Dermis microvascular lymphatic vessel endothelial cell (primary cell): ENCODE results near the gene DNLZ. TPM values are rescaled to one million over a fixed set of nuclear protein-coding genes. Genes with fewer than 3 reads are reported as not detected.

Experiments
- DNase-seq, 2 donors: peaks; one replicate each; pipeline versions ENCODE4 v3.0.0 to v3.0.0-alpha.2; 2010; ENCODE audit warnings: low read depth in 2 of 2
- total RNA-seq: library from RNA; depleted of rRNA; stranded (reverse); fragments of >200 nt; gene quantifications from 2 replicates; pipeline ENCODE4 v1.2.1, GENCODE V29; 2014

Gene DNLZ
- total RNA-seq, 1 donor from 2014 or later, result 15.0 TPM

GRCh38 chr9:136396219-136396515 lies 32.6 kb upstream of the DNLZ start:
- DNase-seq, result no peak

DNA sequence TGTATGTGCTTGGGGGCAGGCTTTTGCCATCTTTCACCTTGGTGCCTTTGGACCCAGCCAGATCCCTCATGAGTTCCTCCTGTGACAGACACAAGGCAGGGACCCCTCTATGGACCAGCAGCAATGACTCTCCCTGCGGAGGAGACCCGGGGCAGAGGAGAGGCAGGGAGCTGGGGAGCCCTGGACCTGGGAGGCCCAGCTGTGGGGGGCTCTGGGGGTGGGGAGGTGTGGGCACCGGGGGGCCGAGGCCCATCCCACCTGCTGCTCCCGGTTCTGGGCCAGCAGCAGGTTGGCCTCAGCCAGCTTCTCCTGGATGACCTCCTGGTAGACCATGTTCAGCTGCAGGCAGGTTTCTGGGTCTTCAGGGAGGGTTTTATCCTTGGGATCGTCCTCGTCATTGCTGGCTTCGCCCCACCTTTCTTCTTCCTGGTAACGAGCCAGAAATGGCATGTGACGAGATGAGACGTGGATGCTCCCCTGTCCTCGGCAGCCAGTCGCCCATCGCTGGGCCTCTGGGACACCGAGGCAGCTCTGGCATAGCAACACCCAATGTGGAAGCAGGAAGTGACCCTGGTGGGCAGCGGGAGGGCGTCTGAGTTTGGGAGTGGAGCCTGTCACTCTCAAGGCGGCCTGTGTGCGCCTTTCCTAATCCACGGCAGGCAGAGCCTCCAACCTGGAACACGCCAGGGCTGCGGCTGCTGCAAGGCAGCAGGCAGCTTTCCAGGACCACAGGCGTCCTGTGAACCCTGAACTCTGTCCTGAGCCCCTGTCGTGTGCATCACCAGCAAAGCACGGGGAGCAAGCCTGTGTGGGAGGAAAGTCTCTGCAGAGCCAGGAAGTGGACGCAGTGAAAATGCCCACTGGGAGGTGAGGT lies 32.0 kb upstream of the DNLZ start:
- DNase-seq, result no peak

DNA sequence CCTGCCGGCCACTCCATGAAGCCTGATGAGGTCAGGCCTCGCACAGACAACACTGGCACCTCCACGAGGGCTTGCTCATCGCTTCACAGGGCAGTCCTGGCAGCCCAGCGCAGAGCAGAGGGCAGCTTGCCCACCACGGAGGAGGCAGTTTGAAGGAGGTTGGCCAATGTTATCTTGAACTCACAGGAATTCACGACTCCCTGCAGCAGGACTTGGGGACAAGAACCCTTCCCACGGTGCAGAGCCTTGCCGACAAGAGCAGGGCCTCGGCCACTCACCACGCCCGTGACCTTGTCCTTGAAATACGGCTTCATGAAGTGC lies 31.4 kb upstream of the DNLZ start:
- no peak for DNase-seq

GRCh38 chr9:136394312-136395019 lies 30.9 kb upstream of the DNLZ start:
- no peak for DNase-seq

- DNase-seq, result no peak
Observed at GRCh38 chr9:136393531-136393930, 30.0 kb upstream of the DNLZ start.

DNA sequence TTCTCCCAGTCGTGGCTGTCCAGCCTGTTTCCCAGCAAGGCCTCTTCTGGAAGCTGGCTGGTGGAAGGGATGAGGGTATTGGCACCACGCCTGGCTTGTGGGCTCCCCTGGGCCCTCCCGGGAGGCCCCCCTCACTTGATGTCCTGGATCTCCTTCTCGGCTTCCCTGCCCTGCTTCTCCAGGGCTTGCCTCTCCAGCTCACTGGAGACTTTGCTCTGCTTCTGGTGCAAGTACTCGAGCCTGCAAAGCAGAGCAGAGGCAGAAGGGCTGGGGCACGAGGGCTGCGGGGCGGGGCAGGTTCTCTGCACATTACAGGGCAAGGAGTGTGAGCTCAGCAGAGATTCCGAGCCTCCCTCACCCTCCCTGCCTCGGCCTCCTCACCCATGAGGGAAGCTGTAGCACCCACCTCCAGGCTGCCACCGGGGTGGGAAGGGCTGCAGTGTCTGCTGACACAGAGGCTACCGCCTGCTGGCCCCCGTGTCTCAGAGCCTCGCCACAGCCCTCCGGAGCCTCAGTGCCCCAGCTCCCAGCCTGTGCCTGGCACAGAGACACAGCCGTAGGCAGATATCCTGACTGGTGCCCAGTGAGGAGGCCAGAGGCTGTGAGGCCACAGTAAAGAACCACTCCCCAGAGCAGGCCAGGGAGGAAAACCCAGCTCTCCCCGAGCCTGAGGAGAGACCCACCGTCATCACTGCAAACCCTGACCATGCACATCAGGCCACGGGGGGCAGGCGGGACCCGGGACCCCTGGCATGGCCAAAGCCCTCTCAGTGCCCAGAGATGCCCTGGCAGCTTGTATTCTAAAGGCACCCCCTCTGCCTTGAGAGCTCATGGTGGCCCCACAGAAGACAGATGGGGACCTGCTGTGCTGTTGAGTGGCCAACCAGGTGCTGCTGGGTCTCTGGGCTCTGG lies 29.2 kb upstream of the DNLZ start:
- DNase-seq, result no peak

GRCh38 chr9:136391737-136392537 lies 28.4 kb upstream of the DNLZ start:
- DNase-seq, result no peak

GRCh38 chr9:136389396-136389795 lies 25.9 kb upstream of the DNLZ start:
- no peak for DNase-seq

- DNase-seq, result no peak
Observed at GRCh38 chr9:136387217-136387616, 23.7 kb upstream of the DNLZ start.

DNA sequence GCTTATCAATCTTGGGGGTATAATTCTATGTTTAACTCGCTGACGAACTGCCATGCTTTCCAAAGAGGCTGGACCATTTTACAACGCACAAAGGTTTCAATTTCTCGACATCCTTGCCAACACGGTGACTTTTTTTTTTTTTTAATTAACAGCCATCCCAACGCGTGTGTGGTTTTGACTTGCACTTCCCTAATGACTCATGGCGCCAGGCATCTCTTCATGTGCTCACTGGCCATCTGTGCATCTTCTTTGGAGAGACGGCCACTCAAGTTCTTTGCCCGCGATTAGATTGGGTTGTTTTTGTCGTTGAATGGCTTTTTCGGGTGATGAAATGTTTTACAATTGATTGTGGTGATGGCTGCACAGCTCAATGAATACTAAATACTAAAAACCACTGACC lies 22.5 kb upstream of the DNLZ start:
- DNase-seq, result no peak

DNA sequence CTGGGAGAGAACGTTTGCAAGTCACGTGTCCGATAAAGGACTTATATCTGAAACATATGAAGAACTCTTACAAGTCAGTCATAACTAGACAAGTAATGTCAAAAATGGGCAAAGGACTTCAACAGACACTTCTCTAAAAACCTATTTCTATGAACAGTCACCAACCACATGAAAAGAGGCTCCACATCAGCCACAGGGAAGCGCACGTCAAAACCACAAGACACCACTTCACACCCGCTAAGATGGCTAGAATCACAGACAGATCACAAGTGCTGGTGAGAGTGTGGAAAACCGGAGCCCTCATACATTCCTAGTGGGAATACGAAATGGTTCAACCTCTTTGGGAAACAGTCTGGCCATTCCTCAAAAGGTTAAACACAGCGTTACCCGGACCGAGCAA lies 21.5 kb upstream of the DNLZ start:
- no peak for DNase-seq

DNA sequence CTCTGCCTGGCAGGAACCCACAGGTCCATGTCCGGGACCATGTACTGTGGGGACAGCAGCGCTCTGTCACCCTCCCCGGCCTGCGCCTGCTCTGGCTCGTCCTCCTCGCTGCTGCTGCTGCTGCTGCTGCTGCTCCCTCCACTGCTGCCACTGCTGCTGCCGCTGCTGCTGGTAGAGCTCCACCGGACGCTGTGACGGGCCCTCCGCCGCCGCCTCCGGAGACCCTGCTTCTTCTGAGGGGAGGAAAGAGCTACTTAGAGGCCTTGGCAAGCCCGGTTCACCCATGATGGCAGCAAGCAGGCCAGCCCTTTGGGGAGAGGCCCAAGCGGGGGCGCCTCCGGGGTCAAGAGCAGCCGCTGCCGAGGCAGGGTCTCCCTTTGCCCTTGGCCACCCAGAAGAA lies 19.9 kb upstream of the DNLZ start:
- no peak for DNase-seq

- no peak for DNase-seq
Observed at GRCh38 chr9:136381966-136382513, 18.5 kb upstream of the DNLZ start.

- DNase-seq, result no peak
Observed at GRCh38 chr9:136381311-136381710, 17.8 kb upstream of the DNLZ start.

GRCh38 chr9:136380381-136380780 lies 16.8 kb upstream of the DNLZ start:
- DNase-seq, result no peak

DNA sequence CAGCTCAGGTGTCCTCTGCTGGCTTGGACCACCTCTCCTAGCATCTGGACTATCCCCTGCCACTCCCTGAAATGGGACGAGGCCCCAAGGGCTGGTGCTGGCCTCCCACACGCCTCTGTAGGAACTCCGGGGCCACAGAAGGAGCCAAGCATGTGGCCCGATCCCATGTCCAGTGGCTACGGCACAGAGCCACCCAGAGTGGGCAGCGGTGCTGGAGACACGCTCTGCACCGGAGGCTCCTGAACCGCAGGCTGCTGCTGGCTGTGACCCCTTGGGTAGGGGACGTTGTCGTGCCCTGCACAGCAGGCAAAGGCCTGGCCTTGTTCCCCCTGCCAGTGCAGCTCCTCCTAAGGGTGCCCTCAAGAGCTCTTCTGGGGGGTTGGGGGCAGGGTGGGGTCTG lies 16.3 kb upstream of the DNLZ start:
- DNase-seq, result no peak

GRCh38 chr9:136379401-136379800 lies 15.9 kb upstream of the DNLZ start:
- DNase-seq, result no peak

GRCh38 chr9:136379003-136379287 lies 15.4 kb upstream of the DNLZ start:
- no peak for DNase-seq

GRCh38 chr9:136378170-136379002 lies 14.8 kb upstream of the DNLZ start:
- no peak for DNase-seq

DNA sequence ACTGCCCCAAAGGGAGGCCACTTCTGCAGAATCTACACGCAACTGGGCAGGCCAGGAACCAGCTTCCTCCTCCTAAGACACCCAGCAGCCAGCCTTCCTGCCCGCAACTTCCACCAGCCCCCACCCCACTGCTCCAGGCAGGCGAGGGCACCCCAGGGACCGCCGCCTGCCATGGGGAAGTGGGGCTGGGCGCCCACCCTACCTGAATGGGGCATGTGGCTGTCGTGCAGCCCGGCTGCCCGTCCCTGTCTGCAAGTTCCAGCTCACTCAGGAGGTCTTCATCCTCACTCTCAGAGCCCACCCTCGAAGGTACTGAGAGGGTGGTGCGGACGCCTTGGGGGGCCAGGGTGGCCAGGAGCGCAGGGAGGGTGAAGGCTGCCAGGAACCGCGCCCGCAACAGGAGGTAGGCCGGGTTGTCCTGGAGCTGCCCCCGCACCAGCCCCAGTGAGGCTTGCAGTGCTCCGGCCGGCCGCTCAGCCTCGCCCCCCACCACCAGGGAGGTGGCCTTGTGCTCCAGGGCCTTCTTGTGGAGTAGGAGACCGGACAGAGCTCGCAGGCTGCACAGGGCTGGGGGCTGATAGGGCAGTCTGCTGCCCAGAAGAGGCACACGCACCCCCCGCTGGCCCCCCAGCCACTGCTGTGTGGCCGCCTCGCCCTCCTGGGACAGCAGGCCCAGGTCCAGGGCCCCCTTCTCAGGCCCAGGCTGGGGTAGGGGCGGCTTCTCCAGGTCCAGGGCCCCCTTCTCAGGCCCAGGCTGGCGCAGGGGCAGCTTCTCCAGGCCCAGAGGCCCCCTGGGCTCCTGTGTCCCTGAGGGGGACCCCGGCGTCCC lies 14.0 kb upstream of the DNLZ start:
- DNase-seq, result no peak
